Posterior cingulate gyrus (tissue), 11 donors: ENCODE measurements around the gene HOXD9.

ENCODE experiments used
- DNase-seq, 10 donors: peaks; one replicate each; pipeline versions ENCODE4 v3.0.0 to v3.0.0-alpha.2; 2020 to 2021; ENCODE audit warnings: mixed read lengths in 3 of 10
- intact Hi-C: fragments of 100-400 bp; cut with DNase I; formaldehyde crosslinking; loops from one replicate; pipeline ENCODE4 v1.15.1; 2023

HOXD9 gene

GRCh38 chr2:176121190-176122051, 1.1 kb upstream of the HOXD9 start:
- intact Hi-C loops: loop anchor here (5.0 kb wide), 1 partner anchor 1774 kb away; no protein-coding TSS in a partner anchor
- peak in 1 of 10 donors; percentile 59 for DNase-seq

- intact Hi-C loops: loop anchor here (5.0 kb wide), 1 partner anchor 1775 kb away; no protein-coding TSS in a partner anchor
Observed at GRCh38 chr2:176122052-176122682, 352 bp upstream of the HOXD9 start.

GRCh38 chr2:176123411-176124109, 1.0 kb downstream of the HOXD9 start:
- peak in 1 of 10 donors; percentile 53 for DNase-seq
- intact Hi-C loops: loop anchor here (5.0 kb wide), 1 partner anchor 1776 kb away; no protein-coding TSS in a partner anchor

More at GRCh38 chr2:176122052-176122682, 352 bp upstream of the HOXD9 start:
- no peak for DNase-seq

- peak in 1 of 10 donors; percentile 30 for DNase-seq
Observed at GRCh38 chr2:176124110-176124946, 1.8 kb downstream of the HOXD9 start.

GRCh38 chr2:176124947-176125771, 2.6 kb downstream of the HOXD9 start:
- DNase-seq: peak in 1 of 10 donors; percentile 52
- intact Hi-C loops: loop anchor here (5.0 kb wide), 4 partner anchors 512 to 1778 kb away; no protein-coding TSS in a partner anchor

More at GRCh38 chr2:176124110-176124946, 1.8 kb downstream of the HOXD9 start:
- intact Hi-C loops: loop anchor here (5.0 kb wide), 1 partner anchor 1777 kb away; no protein-coding TSS in a partner anchor

- intact Hi-C loops: loop anchor here (2.0 to 5.0 kb wide), 4 partner anchors 512 to 1022 kb away; no protein-coding TSS in a partner anchor
- DNase-seq: peak in 1 of 10 donors; percentile 62
Observed at GRCh38 chr2:176125772-176126054, 3.2 kb downstream of the HOXD9 start.

- intact Hi-C loops: loop anchor here (2.0 to 5.0 kb wide), 4 partner anchors 510 to 1020 kb away; no protein-coding TSS in a partner anchor
- DNase-seq: peak in 7 of 10 donors; percentile 55 to 92 (median 77)
Observed at GRCh38 chr2:176126929-176127773, 4.6 kb downstream of the HOXD9 start.

GRCh38 chr2:176127774-176128072, 5.2 kb downstream of the HOXD9 start:
- DNase-seq: no peak
- intact Hi-C loops: loop anchor here (2.0 to 5.0 kb wide), 4 partner anchors 510 to 1020 kb away; no protein-coding TSS in a partner anchor

- intact Hi-C loops: loop anchor here (5.0 kb wide), 3 partner anchors 509 to 1019 kb away; no protein-coding TSS in a partner anchor
- DNase-seq: peak in 1 of 10 donors; percentile 62
Observed at GRCh38 chr2:176128172-176128981, 5.9 kb downstream of the HOXD9 start.

- DNase-seq: peak in 1 of 10 donors; percentile 68
- intact Hi-C loops: loop anchor here (5.0 kb wide), 3 partner anchors 508 to 1018 kb away; no protein-coding TSS in a partner anchor
Observed at GRCh38 chr2:176128982-176129796, 6.7 kb downstream of the HOXD9 start, which contains the start of gene HOXD8. HOXD8 (plus strand) TSS chr2:176129705; CDS start chr2:176130367, 662 bp downstream.

- DNase-seq: no peak
- intact Hi-C loops: loop anchor here (5.0 kb wide), 3 partner anchors 508 to 1018 kb away; no protein-coding TSS in a partner anchor
Observed at GRCh38 chr2:176129813-176130146, 7.3 kb downstream of the HOXD9 start.

GRCh38 chr2:176130147-176130956, 7.8 kb downstream of the HOXD9 start:
- DNase-seq: no peak
- intact Hi-C loops: no loop called here

GRCh38 chr2:176130957-176131847, 8.7 kb downstream of the HOXD9 start:
- no peak for DNase-seq

GRCh38 chr2:176131848-176132158, 9.3 kb downstream of the HOXD9 start:
- DNase-seq: no peak
- intact Hi-C loops: no loop called here

More at GRCh38 chr2:176130957-176131847, 8.7 kb downstream of the HOXD9 start:
- intact Hi-C loops: no loop called here
